H9 (cell line): Measurements from ENCODE around the gene AWAT2. TPM values are rescaled to one million over a fixed set of nuclear protein-coding genes. Genes with fewer than 3 reads are reported as not detected.

ENCODE experiments used
- DNase-seq: peaks from one replicate; pipeline ENCODE4 v3.0.0-alpha.2; 2017
- H2AFZ ChIP-seq: one replicate; pipeline ENCODE4 v1.6.1; 2013; ENCODE audit warnings: mild to moderate bottlenecking, low read length, control low read depth, moderate library complexity
- H2AK5ac ChIP-seq: 2 replicates; pipeline ENCODE4 v1.6.1; 2013; ENCODE audit warnings: low read length, control low read depth, mixed read lengths; ENCODE audit not compliant: insufficient read length
- H2BK120ac ChIP-seq: one replicate; pipeline ENCODE4 v1.6.1; 2013; ENCODE audit warnings: low read depth, mild to moderate bottlenecking, low read length, control low read depth, inconsistent platforms; ENCODE audit not compliant: poor library complexity, severe bottlenecking
- H2BK12ac ChIP-seq: 2 replicates; pipeline ENCODE4 v1.6.1; 2013; ENCODE audit warnings: low read length, control low read depth, mixed read lengths, low read depth; ENCODE audit not compliant: insufficient read length
- H2BK15ac ChIP-seq: 2 replicates; pipeline ENCODE4 v1.6.1; 2013; ENCODE audit warnings: low read depth, low read length, control low read depth
- H2BK20ac ChIP-seq: one replicate; pipeline ENCODE4 v1.6.1; 2013; ENCODE audit warnings: low read depth, mild to moderate bottlenecking, low read length, control low read depth, inconsistent platforms; ENCODE audit not compliant: poor library complexity, severe bottlenecking
- H2BK5ac ChIP-seq: 2 replicates; pipeline ENCODE4 v1.6.1; 2013; ENCODE audit warnings: low read length, control low read depth, mixed read lengths; ENCODE audit not compliant: insufficient read length
- H3K14ac ChIP-seq: 2 replicates; pipeline ENCODE4 v1.6.1; 2013; ENCODE audit warnings: low read length, control low read depth; ENCODE audit not compliant: insufficient read depth
- H3K18ac ChIP-seq: 2 replicates; pipeline ENCODE4 v1.6.1; 2013; ENCODE audit warnings: low read depth, mild to moderate bottlenecking, mixed read lengths, low read length, control low read depth; ENCODE audit not compliant: insufficient read length
- H3K23ac ChIP-seq: 2 replicates; pipeline ENCODE4 v1.6.1; 2013; ENCODE audit warnings: low read length, control low read depth, mixed read lengths, low read depth; ENCODE audit not compliant: insufficient read length
- H3K23me2 ChIP-seq: 2 replicates; pipeline ENCODE4 v1.6.1; 2013; ENCODE audit warnings: low read depth, mild to moderate bottlenecking, mixed read lengths, low read length, control low read depth; ENCODE audit not compliant: insufficient read length, poor library complexity, severe bottlenecking
- H3K27ac ChIP-seq: 2 replicates; pipeline ENCODE4 v1.5.1; 2013; ENCODE audit warnings: low read length, control low read depth, mixed read lengths, low read depth; ENCODE audit not compliant: insufficient read length
- H3K27me3 ChIP-seq: 2 replicates; pipeline ENCODE4 v1.6.1; 2013; ENCODE audit warnings: low read length, control low read depth, inconsistent platforms; ENCODE audit not compliant: insufficient read depth
- H3K4ac ChIP-seq: 2 replicates; pipeline ENCODE4 v1.6.1; 2013; ENCODE audit warnings: low read depth, mild to moderate bottlenecking, control low read depth, inconsistent platforms, low read length, moderate library complexity
- H3K4me1 ChIP-seq: 2 replicates; pipeline ENCODE4 v1.6.1; 2013; ENCODE audit warnings: low read length, control low read depth, inconsistent platforms; ENCODE audit not compliant: insufficient read depth
- H3K4me2 ChIP-seq: 2 replicates; pipeline ENCODE4 v1.6.1; 2013; ENCODE audit warnings: low read length, control low read depth, mixed read lengths; ENCODE audit not compliant: insufficient read length, insufficient read depth
- H3K56ac ChIP-seq: 2 replicates; pipeline ENCODE4 v1.6.1; 2013; ENCODE audit warnings: low read depth, mild to moderate bottlenecking, mixed read lengths, low read length, control low read depth; ENCODE audit not compliant: insufficient read length
- H3K79me1 ChIP-seq: 2 replicates; pipeline ENCODE4 v1.6.1; 2013; ENCODE audit warnings: low read depth, mild to moderate bottlenecking, moderate library complexity, low read length, control low read depth, inconsistent platforms; ENCODE audit not compliant: insufficient read depth, poor library complexity, severe bottlenecking
- H3K79me2 ChIP-seq: 2 replicates; pipeline ENCODE4 v1.6.1; 2013; ENCODE audit warnings: low read length, control low read depth, inconsistent platforms; ENCODE audit not compliant: insufficient read depth
- H3K9ac ChIP-seq: 2 replicates; pipeline ENCODE4 v1.6.1; 2013; ENCODE audit warnings: low read length, control low read depth, mixed read lengths; ENCODE audit not compliant: insufficient read length; ENCODE audit errors: extremely low read depth
- H3K9me3 ChIP-seq: one replicate; pipeline ENCODE4 v1.6.1; 2013; ENCODE audit warnings: low read depth, low read length, inconsistent platforms; ENCODE audit not compliant: control insufficient read depth
- H3T11ph ChIP-seq: one replicate; pipeline ENCODE4 v1.6.1; 2013; ENCODE audit warnings: mild to moderate bottlenecking, low read length, control low read depth, inconsistent platforms
- H4K20me1 ChIP-seq: one replicate; pipeline ENCODE4 v1.6.1; 2013; ENCODE audit not compliant: control insufficient read depth, insufficient read length, insufficient read depth
- H4K5ac ChIP-seq: 2 replicates; pipeline ENCODE4 v1.6.1; 2013; ENCODE audit warnings: low read depth, mild to moderate bottlenecking, mixed read lengths, low read length, control low read depth; ENCODE audit not compliant: insufficient read length
- H4K8ac ChIP-seq: replicated peaks from 2 replicates; pipeline ENCODE4 v1.6.1; 2013; ENCODE audit warnings: low read length, control low read depth, mixed read lengths, low read depth; ENCODE audit not compliant: insufficient read length
- H4K91ac ChIP-seq: 2 replicates; pipeline ENCODE4 v1.6.1; 2013; ENCODE audit warnings: low read depth, mild to moderate bottlenecking, moderate library complexity, mixed read lengths, low read length, control low read depth; ENCODE audit not compliant: insufficient read length
- H3K27ac Mint-ChIP-seq, 3 experiments: 2 replicates in 2 of 3; 3 replicates in 1 of 3; pipeline ENCODE4 v1.8.0; 2020 to 2021; ENCODE audit warnings: mixed read lengths in 3 of 3, mild to moderate bottlenecking in 1 of 3, moderate library complexity in 1 of 3
- H3K27me3 Mint-ChIP-seq: 2 replicates; pipeline ENCODE4 v1.8.0; 2021; ENCODE audit warnings: low read depth, mild to moderate bottlenecking, moderate library complexity, mixed read lengths
- H3K36me3 Mint-ChIP-seq, 3 experiments: 2 replicates in 2 of 3; 3 replicates in 1 of 3; pipeline ENCODE4 v1.8.0; 2020 to 2021; ENCODE audit warnings: low read depth in 3 of 3, mixed read lengths in 3 of 3; ENCODE audit not compliant: insufficient read depth in 1 of 3
- H3K4me1 Mint-ChIP-seq, 2 experiments: 2 replicates each; pipeline ENCODE4 v1.8.0; 2020; ENCODE audit warnings: mixed read lengths in 2 of 2
- H3K4me3 Mint-ChIP-seq, 2 experiments: 2 replicates in 1 of 2; 3 replicates in 1 of 2; pipeline ENCODE4 v1.8.0; 2020 to 2021; ENCODE audit warnings: mild to moderate bottlenecking in 2 of 2, mixed read lengths in 2 of 2, moderate library complexity in 1 of 2
- H3K9me3 Mint-ChIP-seq, 2 experiments: 2 replicates in 1 of 2; 3 replicates in 1 of 2; pipeline ENCODE4 v1.8.0; 2020; ENCODE audit warnings: mild to moderate bottlenecking in 2 of 2, mixed read lengths in 2 of 2, moderate library complexity in 1 of 2
- CTCF ChIP-seq: fragments of 200-600 bp; sonication (generic); conservative IDR thresholded peaks from 3 replicates; pipeline ENCODE4 v1.8.0; 2021; ENCODE audit warnings: antibody characterized with exemption, mild to moderate bottlenecking
- WGBS: extraction: QIAGEN DNeasy Blood & Tissue Kit; methylation state at CpG from one replicate; pipeline ENCODE4 v1.1.7; 2013; ENCODE audit warnings: missing lambda C conversion rate, low lambda C conversion rate, mixed read lengths; ENCODE audit not compliant: insufficient read length; ENCODE audit errors: extremely low coverage; 5-methylcytosine and 5-hydroxymethylcytosine counted together
- total RNA-seq: library from RNA; stranded (reverse); gene quantifications from 2 replicates; pipeline ENCODE4 v1.2.1, GENCODE V29; 2021

AWAT2 gene
- total RNA-seq, 1 experiment from 2014 or later = not detected

GRCh38 chrX:70012756-70013155 is 37.0 kb downstream of the AWAT2 start:
- no peak overlapping the region for H3K4me2 ChIP-seq
- H4K8ac ChIP-seq = no peak overlapping the region
- H4K91ac ChIP-seq = no peak overlapping the region
- no peak overlapping the region for H3K23ac ChIP-seq
- Mint-ChIP-seq H3K27me3 (no peaks in the 10 kb centered on the region; the same call in none of the 2 replicates), H3K27ac (peak overlapping the region in 1 of 3 experiments; percentile 40; a peak in 1 of 7 replicates), H3K36me3 (peaks cover 0 to 4% (median 1%) of the 10 kb centered on the region in 3 experiments; a peak in 5 of 7 replicates), H3K4me1 (peaks cover 0 to 6% of the 10 kb centered on the region in 2 experiments; a peak in 1 of 4 replicates), H3K9me3 (peaks cover 73 to 80% of the 10 kb centered on the region in 2 experiments), H3K4me3 (no peak overlapping the region)
- no peak overlapping the region for H2AFZ ChIP-seq
- no peak overlapping the region for H3T11ph ChIP-seq
- H2BK12ac ChIP-seq = no peak overlapping the region
- H3K79me2 ChIP-seq = no peaks in the 10 kb centered on the region
- no peaks in the 10 kb centered on the region for H4K20me1 ChIP-seq
- H3K23me2 ChIP-seq = no peaks in the 10 kb centered on the region
- no peak for TF ChIP-seq CTCF
- H3K14ac ChIP-seq = no peak overlapping the region
- no peak for DNase-seq
- H3K56ac ChIP-seq = no peak overlapping the region
- no peak overlapping the region for H2BK5ac ChIP-seq
- H2BK15ac ChIP-seq = no peak overlapping the region
- H2BK120ac ChIP-seq = no peak overlapping the region
- no peak overlapping the region for H3K4ac ChIP-seq
- H3K27me3 ChIP-seq = no peaks in the 10 kb centered on the region
- WGBS = no CpG with 5 or more reads among the region's 4 CpGs
- H3K27ac ChIP-seq = no peak overlapping the region
- H3K4me1 ChIP-seq = no peaks in the 10 kb centered on the region; the same call in 1 of the 2 replicates
- peaks cover 11% of the 10 kb centered on the region for H3K9me3 ChIP-seq
- no peak overlapping the region for H4K5ac ChIP-seq
- no peak overlapping the region for H3K18ac ChIP-seq
- no peaks in the 10 kb centered on the region for H3K79me1 ChIP-seq
- H3K9ac ChIP-seq = no peak overlapping the region
- H2BK20ac ChIP-seq = no peak overlapping the region
- no peak overlapping the region for H2AK5ac ChIP-seq
